ENCODE results near the gene ZNF184.

ZNF184 gene

DNA sequence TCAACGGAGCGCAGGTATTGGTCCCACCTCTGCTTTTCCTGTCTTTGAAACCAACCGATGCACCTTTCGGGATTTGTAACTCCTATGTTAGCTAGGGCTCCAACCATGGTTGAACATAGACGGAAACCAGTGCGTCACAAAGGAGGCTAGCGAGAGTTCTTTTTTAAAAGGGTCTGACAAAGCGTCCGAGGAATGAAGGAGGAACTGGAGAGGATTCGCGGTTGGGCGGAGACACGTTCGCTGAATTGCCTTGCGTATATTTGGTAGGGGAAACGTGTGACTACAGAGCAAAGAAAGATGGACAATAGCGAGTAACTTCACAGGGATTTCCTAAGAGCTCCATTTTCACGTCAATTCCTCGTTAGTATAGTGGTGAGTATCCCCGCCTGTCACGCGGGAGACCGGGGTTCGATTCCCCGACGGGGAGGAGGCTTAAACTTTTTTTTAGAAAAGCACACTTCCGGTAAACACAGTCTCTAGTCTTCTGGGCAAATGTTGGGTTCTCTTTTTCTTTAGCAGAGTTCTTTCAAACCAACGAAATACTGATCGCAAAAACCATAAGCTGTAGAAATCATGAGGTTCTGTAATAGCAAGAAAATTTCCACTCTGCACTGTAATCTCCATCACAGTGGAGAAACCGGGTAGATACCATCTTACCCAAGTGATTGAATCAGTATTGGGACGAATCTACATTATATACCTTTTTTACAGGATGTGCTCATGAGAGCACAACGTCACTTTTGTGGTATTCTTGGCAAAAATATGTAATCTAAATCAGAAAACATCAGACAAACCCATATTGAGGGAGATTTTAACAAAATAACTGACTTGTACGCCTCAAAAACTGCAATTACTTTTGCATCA is 6.6 kb upstream of the ZNF184 start:
- DNase-seq (ENCODE audit: low read depth in 1 of 2, low spot score in 1 of 2): peak; percentile 84 to 88

DNA sequence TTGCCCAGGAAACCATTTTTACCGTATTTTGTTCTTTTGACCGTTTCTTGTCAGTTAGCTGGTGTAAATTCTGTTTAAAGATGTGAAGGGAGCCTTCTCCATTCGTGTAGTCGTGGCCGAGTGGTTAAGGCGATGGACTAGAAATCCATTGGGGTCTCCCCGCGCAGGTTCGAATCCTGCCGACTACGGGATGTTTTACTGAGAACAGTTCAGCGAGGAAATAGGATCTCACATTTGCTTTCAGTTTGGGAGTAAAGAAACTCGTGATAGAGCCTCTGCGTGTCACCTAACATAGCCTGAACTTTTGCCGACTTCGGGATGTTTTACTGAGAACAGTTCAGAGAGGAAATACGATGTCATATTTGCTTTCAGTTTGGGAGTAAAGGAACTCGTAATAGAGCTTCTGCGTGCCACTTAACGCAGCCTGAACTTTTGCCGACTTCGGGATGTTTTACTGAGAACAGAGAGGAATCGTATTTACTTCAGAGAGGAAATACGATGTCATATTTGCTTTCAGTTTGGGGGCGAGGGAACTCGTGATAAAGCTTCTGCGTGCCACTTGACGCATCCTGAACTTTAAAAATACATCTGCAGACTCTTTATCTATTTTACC is 5.9 kb upstream of the ZNF184 start:
- DNase-seq (ENCODE audit: low read depth in 1 of 2, low spot score in 1 of 2): peak; percentile 83 to 92

DNA sequence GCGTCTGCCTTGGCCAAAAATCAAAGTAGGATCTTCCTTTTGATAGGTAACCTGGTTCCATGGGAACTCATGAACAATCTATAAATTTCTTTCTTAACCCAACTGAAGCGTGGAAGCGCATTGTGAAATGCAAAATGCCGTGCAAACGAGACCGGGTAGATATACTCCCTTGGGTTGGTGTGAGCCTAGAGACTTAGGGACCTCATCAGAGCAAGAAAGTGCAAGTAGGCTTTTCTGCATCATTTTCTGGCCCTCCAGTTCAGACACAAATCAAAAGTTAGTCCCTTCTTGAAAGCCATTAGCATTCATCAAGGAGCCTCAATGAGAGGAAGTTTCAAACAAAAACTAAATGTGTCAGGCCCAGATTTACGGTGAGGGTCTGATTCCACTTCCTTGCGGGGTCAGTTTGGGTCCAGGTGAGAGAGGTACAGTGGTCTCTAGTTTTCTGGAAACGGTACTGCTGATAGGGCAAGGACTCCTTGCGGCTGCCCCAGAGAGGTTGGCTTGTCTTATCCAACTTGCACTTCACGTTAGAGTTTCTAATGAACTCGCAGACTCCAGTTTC is 5.3 kb upstream of the ZNF184 start:
- DNase-seq (ENCODE audit: low read depth in 1 of 2, low spot score in 1 of 2): no peak

DNA sequence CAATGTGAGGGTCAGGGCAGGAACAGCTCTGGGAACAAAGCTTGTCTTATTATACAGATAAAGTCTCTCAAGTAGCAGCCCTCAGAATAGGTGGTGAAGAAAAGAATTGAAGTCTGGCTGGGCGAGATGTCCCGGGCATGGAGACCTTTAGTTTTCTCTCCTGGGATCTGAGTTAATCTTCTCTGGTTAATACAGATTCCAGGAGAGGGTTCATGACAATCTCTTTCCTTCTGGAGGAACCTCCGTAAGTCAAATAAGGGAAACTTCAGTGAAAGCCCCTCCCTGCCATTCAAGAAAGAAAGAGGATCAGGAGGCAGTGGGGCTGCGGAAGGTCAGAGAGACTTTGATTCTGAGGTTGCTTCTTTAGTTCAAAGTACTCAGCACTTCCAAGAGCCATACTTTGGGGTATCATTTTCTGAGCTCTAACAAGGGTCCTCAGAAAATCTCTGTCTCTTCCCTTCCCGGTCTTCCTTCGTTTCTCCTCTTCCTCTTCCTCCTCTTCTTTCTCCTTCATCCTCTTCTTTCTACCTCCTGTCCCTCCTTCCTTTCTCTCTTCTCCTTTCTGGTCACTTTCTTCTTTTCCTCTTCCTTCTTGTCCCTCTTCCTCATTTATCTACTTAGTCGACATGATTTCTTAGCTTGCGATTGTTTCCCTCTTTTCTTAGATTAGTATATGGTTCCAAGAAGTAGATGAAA is 4.6 kb upstream of the ZNF184 start:
- DNase-seq (ENCODE audit: low read depth in 1 of 2, low spot score in 1 of 2): no peak

DNA sequence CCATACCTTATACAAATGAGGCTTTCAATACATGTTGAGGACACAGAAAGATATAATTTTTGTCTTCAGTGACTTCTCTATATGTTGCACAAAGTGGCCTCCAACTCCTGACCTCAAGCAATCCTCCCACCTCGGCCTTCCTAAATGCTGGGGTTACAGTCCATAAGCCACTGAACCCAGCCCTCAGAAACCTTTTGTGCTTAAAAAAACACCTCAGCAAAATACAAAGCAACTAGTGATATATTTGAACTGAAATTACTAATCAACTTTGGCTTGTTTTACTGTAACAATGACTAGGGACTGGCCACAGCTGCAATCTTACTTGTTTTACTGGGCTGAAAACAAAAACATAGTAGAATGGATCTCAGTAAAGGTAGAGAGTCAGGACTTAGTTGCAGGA is 3.2 kb upstream of the ZNF184 start:
- no peak for DNase-seq (ENCODE audit: low read depth in 1 of 2, low spot score in 1 of 2)

DNA sequence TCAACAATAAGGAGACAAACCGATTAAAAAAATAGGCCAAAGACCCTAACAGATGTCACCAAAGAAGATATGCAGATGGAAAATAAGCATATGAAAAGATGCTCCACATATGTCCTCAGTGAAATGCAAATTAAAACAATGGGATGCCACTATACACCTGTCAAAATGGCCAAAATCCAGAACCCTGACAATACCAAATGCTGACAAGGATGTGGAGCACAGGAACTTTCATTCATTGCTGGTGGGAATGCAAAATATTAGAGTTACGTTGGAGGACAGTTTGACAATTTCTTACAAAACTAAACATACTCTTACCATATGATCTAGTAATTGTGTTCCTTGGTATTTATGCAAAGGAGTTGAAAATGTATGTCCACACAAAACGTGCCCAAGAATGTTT is 1.8 kb upstream of the ZNF184 start:
- DNase-seq (ENCODE audit: low read depth in 1 of 2, low spot score in 1 of 2): no peak

DNA sequence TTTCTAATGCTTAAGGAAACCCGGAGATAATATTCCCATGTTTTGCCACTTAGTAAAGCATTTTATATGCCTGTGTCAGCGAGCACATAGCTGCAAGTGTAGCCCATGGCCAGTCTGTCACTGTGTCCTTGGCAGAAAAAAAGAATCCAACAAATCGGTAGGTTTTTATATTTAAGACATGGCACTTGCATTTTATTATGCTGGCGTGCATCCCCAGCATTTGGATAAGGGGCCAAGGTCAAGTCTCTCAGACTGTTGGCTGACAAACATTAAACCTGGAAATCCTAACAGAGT is 1.2 kb upstream of the ZNF184 start:
- no peak for DNase-seq (ENCODE audit: low read depth in 1 of 2, low spot score in 1 of 2)

DNA sequence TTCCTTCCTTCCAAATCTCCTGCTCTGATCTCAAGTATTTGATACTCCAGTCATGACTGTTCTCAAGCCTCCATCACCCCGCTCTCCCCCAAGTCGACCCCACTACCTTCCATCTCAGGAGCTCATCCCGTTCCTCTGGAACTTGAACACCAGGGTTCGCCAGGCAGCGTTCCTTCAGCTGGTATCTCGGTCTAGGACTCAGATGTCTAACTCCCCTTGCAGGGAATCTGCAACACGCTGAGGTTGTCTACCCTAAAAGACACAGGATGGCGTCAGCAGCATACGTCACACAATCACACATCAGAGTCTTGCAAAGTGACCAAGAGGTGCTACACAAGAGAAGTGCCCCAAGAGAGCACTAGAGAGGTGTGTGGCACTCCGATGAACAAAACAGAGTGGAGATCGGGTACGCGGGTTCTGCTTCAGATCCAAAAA is 706 bp downstream of the ZNF184 start:
- peak in 1 of 2 donors; percentile 41 for DNase-seq (ENCODE audit: low read depth in 1 of 2, low spot score in 1 of 2)

DNA sequence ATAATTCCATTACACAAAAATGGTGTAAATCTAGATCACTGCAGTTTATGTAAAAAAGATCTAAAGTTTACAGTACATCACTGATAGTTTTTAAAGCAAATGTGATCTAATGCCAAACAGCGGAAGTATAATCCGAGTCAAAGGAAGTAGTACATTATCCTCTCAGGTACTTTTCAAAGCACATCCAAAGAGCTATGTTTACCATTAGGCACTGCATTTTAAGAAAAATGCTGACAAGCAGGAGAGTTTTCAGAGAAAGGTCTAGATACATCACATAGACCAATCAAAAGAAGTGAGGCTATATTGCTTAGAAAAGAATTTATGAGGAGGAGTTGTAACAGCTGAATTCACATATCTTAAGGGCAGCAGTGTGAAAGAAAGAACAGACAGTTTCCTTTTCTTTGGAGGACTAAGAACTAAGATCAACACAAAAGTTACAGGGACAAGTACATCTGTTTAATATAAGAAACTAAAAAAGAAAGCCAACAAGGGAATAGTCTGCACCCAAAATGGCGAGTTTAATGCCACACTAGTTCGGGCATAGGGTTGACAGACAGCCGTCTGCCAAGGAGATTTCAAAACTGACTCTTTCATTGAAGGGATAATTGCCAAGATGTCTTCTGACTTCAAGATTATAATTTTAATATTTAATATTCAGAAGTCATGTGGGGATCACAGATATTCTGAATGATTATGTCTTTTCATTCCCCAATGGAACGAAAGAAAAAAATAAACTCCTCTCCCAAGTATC is 1.4 kb downstream of the ZNF184 start:
- DNase-seq (ENCODE audit: low read depth in 1 of 2, low spot score in 1 of 2): no peak

DNA sequence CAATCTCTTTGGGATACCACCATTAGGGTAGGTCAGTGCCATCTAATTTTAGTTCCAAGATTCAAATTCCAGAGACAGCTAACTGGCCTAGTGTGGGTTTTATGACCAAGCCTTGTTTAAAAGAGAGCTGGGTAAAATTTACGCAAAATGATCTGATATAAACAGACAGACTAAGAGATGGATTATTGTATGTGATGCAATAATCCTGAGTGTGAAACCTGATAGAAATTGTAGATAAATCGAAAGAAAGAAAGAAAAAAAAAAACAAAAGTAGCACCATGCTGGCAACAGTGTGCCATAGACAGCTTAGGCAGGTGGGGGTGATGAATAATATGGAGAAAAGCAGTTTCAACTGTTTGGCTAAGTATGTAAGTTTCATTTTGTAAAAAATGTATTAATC is 2.9 kb downstream of the ZNF184 start:
- no peak for DNase-seq (ENCODE audit: low read depth in 1 of 2, low spot score in 1 of 2)

DNA sequence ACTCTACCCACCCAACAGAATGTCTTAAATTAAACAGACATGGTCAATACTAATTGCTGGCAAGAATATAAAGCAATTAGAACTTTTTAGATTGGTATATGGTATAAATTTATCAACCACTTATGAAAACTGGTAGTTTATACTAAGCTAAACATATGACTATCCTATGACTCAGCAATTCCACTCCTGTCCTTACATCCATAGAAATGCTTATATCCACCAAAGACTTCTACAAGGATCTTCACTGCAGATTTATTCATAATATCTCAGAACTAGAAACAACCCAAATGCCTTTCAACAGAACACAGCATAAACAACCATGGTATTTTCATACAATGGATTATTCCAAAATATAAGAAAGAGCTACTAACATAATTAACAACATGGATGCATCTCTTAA is 4.6 kb downstream of the ZNF184 start:
- DNase-seq (ENCODE audit: low read depth in 1 of 2, low spot score in 1 of 2): no peak

DNA sequence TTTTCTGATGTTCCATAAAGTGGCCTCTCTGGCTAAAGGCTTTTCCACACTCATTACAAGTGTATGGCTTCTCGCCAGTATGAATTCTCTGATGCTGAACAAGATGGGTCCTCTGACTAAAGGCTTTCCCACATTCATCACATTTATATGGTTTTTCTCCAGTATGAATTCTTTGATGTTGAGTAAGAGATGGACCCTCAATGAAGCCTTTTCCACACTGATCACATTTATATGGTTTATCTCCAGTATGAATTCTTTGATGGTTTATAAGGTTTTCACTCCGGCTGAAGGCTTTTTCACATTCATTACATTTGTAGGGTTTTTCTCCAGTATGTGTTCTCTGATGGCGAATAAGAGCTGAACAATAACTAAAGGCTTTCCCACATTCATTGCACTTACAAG is 20.4 kb downstream of the ZNF184 start:
- DNase-seq (ENCODE audit: low read depth in 1 of 2, low spot score in 1 of 2): no peak

DNA sequence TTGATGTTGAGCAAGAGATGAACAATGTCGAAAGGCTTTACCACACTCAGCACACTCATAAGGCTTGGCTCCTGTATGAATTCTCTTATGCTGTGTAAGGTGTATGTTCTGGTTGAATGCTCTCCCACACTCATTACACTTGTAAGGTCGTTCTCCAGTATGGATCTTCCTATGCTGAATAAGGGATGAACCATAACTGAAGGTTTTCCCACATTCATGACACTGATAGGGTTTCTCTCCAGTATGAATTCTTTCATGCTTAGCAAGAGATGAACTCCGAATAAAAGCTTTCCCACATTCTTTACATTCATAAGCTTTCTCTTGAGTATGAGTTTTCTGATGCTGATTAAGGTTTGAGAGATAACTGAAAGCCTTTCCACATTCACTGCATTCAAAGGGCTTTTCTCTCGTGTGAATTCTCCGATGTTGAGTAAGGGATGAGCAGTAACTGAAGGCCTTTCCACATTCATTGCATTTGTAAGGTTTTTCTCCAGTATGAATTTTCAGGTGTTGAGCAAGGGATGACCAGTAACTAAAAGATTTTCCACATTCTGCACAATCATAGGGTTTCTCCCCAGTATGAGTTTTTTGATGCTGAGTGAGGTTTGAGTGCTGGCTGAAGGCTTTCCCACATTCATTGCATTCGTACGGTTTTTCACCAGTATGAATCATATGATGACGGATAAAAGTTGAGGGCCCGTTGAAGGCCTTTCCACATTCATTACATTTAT is 21.1 kb downstream of the ZNF184 start:
- no peak for DNase-seq (ENCODE audit: low read depth in 1 of 2, low spot score in 1 of 2)

DNA sequence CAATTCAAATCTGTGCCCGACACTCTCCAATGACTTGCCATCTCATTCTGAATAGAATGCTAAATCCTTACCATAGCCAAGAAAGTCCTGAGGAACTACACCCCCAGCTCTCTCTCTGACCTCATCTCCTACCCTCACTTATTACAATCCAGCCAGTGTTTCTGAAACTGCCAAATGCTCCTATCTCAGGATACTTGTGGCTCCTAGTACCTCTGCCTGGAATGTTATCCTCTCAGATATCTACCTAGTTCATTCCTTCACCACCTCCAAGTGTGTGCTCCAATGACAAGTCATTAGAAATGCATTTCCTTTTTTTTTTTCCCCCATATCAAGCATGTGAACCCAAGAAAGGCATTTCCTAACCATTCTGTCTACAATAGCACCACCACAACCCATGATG is 24.4 kb downstream of the ZNF184 start:
- no peak for DNase-seq (ENCODE audit: low read depth in 1 of 2, low spot score in 1 of 2)

DNA sequence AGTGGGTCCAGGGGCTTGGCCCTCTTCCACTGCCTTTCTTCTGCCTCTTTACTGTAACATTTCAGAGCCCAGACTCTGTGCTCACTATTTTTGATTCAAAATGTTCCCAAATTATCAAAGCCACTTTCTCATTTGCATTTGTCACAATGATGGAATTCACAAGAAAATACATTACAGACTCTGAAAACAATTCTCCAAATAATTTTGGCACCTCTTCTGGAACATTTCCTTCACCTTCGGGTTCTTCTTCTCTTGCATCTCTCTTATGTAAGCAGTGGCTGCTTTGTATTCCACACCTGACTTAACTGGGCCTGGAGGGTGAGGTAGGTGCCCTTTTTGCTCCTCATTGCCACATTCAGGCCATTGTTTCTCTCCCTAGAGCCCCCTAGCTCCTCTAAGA is 30.0 kb downstream of the ZNF184 start:
- no peak for DNase-seq (ENCODE audit: low read depth in 1 of 2, low spot score in 1 of 2)

DNA sequence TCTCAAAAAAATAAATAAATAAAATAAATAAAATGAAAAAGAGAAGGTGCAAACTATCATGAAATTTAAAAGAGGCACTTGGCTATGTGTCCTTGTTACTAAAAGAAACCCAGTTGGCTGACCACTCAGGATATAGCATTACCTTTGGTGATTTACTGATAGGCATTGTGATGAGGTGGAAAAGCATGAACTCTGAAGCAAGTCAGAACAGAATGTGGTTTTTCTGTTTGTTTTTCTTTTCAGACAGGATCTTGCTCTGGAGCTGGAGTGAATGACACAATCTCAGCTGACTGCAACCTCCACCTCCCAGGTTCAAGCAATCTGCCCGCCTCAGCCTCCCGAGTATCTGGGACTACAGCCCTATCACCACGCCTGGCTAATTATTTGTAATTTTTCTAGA is 31.9 kb downstream of the ZNF184 start:
- no peak for DNase-seq (ENCODE audit: low read depth in 1 of 2, low spot score in 1 of 2)

DNA sequence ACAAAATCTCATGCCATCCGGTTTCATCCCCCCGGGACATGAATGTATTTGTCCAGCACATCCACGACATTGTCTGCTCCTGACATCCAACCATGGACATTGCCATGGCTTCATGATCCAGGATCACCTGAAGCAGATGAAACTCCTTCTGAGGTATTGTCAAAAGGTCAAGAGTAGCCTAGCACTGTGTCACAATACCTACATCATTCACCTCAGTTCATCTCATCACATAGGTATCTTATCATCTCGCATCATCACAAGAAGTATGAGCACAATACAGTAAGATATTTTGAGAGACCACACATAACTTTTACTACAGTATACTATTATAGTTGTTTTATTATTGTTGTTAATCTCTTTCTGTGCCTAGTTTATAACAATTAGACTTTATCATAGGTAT is 33.5 kb downstream of the ZNF184 start:
- DNase-seq (ENCODE audit: low read depth in 1 of 2, low spot score in 1 of 2): no peak

DNA sequence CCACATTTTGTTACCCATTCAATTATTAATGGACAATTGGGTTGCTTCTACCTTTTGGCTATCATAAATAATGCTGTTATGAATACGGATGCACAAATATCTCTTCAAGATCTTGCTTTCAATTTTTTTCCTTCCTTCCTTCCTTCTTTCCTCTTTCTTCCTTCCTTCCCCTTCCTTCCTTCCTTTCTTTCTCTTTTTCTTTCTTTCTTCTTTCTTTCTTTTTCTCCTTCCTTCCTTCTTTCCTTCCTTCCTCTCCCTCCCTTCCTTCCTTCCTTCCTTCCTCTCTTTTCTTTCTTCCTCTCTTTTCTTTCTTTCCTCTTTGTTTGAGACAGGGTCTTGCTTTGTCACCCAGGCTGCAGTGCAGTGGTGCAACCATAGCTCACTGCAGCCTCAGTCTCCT is 39.2 kb downstream of the ZNF184 start:
- DNase-seq (ENCODE audit: low read depth in 1 of 2, low spot score in 1 of 2): no peak

DNA sequence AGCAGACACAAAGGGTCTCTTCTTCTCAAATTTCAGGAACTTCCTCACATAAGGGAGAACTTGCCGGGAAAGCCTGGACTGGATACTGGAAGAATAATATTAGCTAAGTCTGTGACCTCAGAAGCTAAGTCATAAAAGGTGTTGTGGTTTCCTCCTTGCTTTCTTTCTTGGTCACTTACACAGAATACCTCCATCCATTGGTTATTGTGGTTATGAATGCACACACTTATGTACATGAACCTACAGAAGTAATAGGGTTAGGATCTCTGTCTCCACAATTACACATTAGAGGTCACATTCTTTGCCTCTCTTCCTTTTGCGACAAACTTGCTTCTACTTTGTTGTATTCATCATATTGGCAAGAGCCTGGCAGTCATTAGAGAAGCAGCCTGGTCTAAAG is 43.9 kb downstream of the ZNF184 start:
- no peak for DNase-seq (ENCODE audit: low read depth in 1 of 2, low spot score in 1 of 2)

DNA sequence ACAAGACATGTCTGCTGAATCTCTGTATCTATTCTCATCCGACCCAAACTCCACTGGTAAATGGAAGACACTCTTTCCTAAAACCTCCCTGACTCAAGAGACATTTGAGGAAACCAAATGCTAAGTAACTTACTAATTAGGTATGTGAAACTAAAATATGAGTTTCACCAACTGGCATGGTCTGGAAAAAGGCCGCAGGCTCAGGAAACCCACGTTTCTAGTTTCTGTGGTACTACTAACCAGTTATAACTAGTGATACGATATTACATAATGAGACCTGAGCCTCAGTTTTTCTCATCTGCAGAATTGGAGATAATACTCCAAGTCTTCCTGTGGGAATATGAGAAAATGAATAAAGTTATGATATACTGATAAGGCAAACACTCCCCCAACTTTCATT is 44.4 kb downstream of the ZNF184 start:
- DNase-seq (ENCODE audit: low read depth in 1 of 2, low spot score in 1 of 2): no peak
